PFSK-1 (cell line): ENCODE measurements around the gene MYO5B.

Experiments
- FOXP2 ChIP-seq: optimal IDR thresholded peaks from 2 replicates; pipeline ENCODE3; 2011; ENCODE audit warnings: borderline replicate concordance, control low read depth, inconsistent platforms; ENCODE audit not compliant: insufficient read depth; ENCODE audit errors: extremely low read length, extremely low read depth
- POLR2AphosphoS5 ChIP-seq: IDR thresholded peaks from 2 replicates; pipeline ENCODE4 v1.6.1; 2012; ENCODE audit warnings: low read depth, mild to moderate bottlenecking, control low read depth, low read length, moderate library complexity
- REST ChIP-seq, 2 experiments: IDR thresholded peaks; 2 replicates each; pipeline versions ENCODE4 v1.6.1 to v1.8.0; 2011 to 2012; ENCODE audit warnings: low read depth in 2 of 2, low read length in 2 of 2, control low read depth in 1 of 2, inconsistent platforms in 1 of 2, mild to moderate bottlenecking in 1 of 2, moderate library complexity in 1 of 2; ENCODE audit not compliant: insufficient read depth in 1 of 2
- SIN3A ChIP-seq: IDR thresholded peaks from 2 replicates; pipeline ENCODE4 v1.6.1; 2012; ENCODE audit warnings: mild to moderate bottlenecking, low read length, moderate library complexity, borderline replicate concordance; ENCODE audit not compliant: insufficient read depth
- TAF1 ChIP-seq: IDR thresholded peaks from 2 replicates; pipeline ENCODE4 v1.6.1; 2012; ENCODE audit warnings: low read length, control low read depth, borderline replicate concordance; ENCODE audit not compliant: insufficient read depth

The MYO5B gene

GRCh38 chr18:50199346-50199855 lies 4.5 kb upstream of the MYO5B start:
- TF ChIP-seq SIN3A (no peak), REST (IDR thresholded peaks at IDR 0.05; ENCODE audit: insufficient read depth in 1 of 2, low read depth in 2 of 2, low read length in 2 of 2) (no peak), POLR2AphosphoS5 (no peak), TAF1 (no peak), FOXP2 (no peak)

GRCh38 chr18:50196261-50196660 lies 1.3 kb upstream of the MYO5B start:
- TF ChIP-seq POLR2AphosphoS5, result no peak
- TF ChIP-seq REST (IDR thresholded peaks at IDR 0.05; ENCODE audit: insufficient read depth in 1 of 2, low read depth in 2 of 2, low read length in 2 of 2), result no peak
- no peak for TF ChIP-seq TAF1
- TF ChIP-seq SIN3A, result no peak
- TF ChIP-seq FOXP2, result no peak

- no peak for TF ChIP-seq TAF1
- no peak for TF ChIP-seq POLR2AphosphoS5
- no peak for TF ChIP-seq SIN3A
- no peak for TF ChIP-seq REST (IDR thresholded peaks at IDR 0.05; ENCODE audit: insufficient read depth in 1 of 2, low read depth in 2 of 2, low read length in 2 of 2)
- TF ChIP-seq FOXP2, result no peak
Measured at GRCh38 chr18:50195689-50196088, 742 bp upstream of the MYO5B start.

GRCh38 chr18:50193796-50194630 lies 934 bp downstream of the MYO5B start:
- TF ChIP-seq FOXP2, result no peak
- TF ChIP-seq TAF1, result no peak
- TF ChIP-seq REST (IDR thresholded peaks at IDR 0.05; ENCODE audit: insufficient read depth in 1 of 2, low read depth in 2 of 2, low read length in 2 of 2), result no peak
- no peak for TF ChIP-seq SIN3A
- TF ChIP-seq POLR2AphosphoS5, result no peak
